ENCODE measurements around the gene AKR1E2. TPM values are rescaled to one million over a fixed set of nuclear protein-coding genes. Genes with fewer than 3 reads are reported as not detected.

AKR1E2 gene
- total and polyA plus RNA-seq, 2 donors (not counting 3 experiments of a cell fraction or from before 2014, with no cell fraction given): 4.0 to 8.2 TPM

- Histone ChIP-seq H3K9me1 (replicated peaks; ENCODE audit: control insufficient read depth, extremely low read depth, insufficient read depth, low read length) (no peaks in the 10 kb centered on the region), H3K4me3 (replicated peaks in 1 of 3; ENCODE audit: insufficient read depth in 1 of 3, low read depth in 1 of 3, low read length in 3 of 3) (no peak overlapping the region), H3K79me2 (ENCODE audit: control insufficient read depth, insufficient read depth, low read length) (no peaks in the 10 kb centered on the region), H3K4me1 (ENCODE audit: control insufficient read depth, extremely low read depth, insufficient read depth, low read length) (peaks cover 5% of the 10 kb centered on the region), H3K9me3 (replicated peaks; ENCODE audit: control insufficient read depth, insufficient read depth, low read length) (no peaks in the 10 kb centered on the region), H3K27ac (ENCODE audit: insufficient read depth, low read depth, low read length) (no peak overlapping the region), H3K9ac (replicated peaks; ENCODE audit: extremely low read depth, insufficient read depth, low read length) (no peak overlapping the region), H2AFZ (ENCODE audit: low read depth, low read length) (no peak overlapping the region), H3K36me3 (ENCODE audit: control insufficient read depth in 2 of 2, extremely low read depth in 1 of 2, insufficient read depth in 2 of 2, low read length in 2 of 2) (peaks cover 0 to 4% of the 10 kb centered on the region in 2 experiments), H3K27me3 (ENCODE audit: control insufficient read depth in 2 of 2, insufficient read depth in 2 of 2, low read length in 2 of 2) (no peaks in the 10 kb centered on the region), H4K20me1 (replicated peaks; ENCODE audit: control insufficient read depth, extremely low read depth, insufficient read depth, low read length) (no peaks in the 10 kb centered on the region), H3K4me2 (ENCODE audit: insufficient read depth, low read length) (no peak overlapping the region)
- intact Hi-C loops (cut with micrococcal nuclease) (no loop called here), dilution Hi-C loops (cut with MboI; ENCODE audit: extremely low pct_ligation_motif_present, low sequenced_read_pairs) (no loop called here)
- ChIA-PET CTCF (interaction anchor here (0.7 to 4.9 kb wide), 3 partner anchors 16 to 18 kb away, joined by 3 to 27 read pairs (median 5); no protein-coding TSS in a partner anchor), POLR2A (no interaction called here)
- DNase-seq (ENCODE audit: low read depth, low spot score) (no peak), FAIRE-seq (no peak)
- BruUV-seq (replicated peaks): no TSS peak
- TF ChIP-seq, protein P1, sequence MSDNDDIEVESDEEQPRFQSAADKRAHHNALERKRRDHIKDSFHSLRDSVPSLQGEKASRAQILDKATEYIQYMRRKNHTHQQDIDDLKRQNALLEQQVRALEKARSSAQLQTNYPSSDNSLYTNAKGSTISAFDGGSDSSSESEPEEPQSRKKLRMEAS (IDR thresholded peaks at IDR 0.05; ENCODE audit: insufficient read depth, insufficient read length): no peak
- no peak for TF ChIP-seq POLR2AphosphoS5 (IDR thresholded peaks at IDR 0.05; ENCODE audit: insufficient read depth, low read depth, low read length)
- TF ChIP-seq EZH2 (IDR thresholded peaks at IDR 0.05; ENCODE audit: borderline replicate concordance, low read depth, low read length, severe bottlenecking): no peak
- TF ChIP-seq FOS (IDR thresholded peaks at IDR 0.05; ENCODE audit: borderline replicate concordance, insufficient read depth, low read length): no peak
- no peak for TF ChIP-seq CTCF (IDR thresholded peaks at IDR 0.05; ENCODE audit: extremely low read depth in 1 of 2, insufficient read depth in 1 of 2, low read depth in 1 of 2, low read length in 2 of 2)
- TF ChIP-seq GATA2 (IDR thresholded peaks at IDR 0.05; ENCODE audit: insufficient read depth, insufficient read length, low read depth, low read length): no peak
- no peak for TF ChIP-seq POLR2A (IDR thresholded peaks at IDR 0.05; ENCODE audit: low read depth, low read length)
- no peak for TF ChIP-seq JUN (IDR thresholded peaks at IDR 0.05; ENCODE audit: borderline replicate concordance, insufficient read depth, insufficient read length, low read depth)
- no peak for TF ChIP-seq MYC (IDR thresholded peaks at IDR 0.05; ENCODE audit: low read depth, low read length)
Observed at GRCh38 chr10:4830551-4830950, 4.5 kb downstream of the AKR1E2 start.
